ENCODE measurements around the gene RER1.

Gene RER1

DNA sequence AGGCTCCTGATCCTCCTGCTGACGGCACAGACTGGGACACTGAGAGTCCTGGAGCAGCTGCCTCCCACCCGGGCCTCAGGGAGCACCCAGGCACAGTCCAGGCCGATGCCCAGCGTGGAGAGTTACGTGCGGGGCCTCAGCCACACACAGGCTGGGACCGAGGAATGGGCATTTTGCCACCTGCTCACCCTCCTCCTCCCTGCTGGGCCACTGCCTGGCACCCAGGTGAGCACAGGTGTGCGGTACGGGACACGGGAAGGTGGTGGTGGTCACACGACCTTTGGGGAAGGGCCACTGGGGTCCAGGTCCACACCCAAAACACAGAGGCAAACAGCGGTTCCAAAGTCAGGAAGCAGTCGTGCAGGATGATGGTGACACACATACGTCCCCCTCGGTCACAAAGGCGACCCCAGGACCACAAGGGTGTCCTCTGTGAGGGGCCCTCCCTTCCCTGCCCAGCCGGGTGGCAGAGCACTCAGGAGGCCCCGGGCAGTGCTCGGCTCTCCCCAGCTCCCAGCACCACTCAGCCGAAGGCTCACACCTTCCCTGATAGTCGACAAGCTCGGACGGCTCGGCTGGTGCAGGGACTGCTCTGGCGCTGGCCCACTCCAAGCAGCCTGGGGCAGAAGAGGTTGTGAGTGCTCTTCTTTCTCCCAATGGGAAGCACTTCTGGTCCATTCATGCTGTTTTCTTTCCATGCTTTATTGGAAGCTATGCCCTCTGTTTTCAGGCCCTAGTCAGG lies 14.5 kb upstream of the RER1 start:
- DNase-seq, result no peak

DNA sequence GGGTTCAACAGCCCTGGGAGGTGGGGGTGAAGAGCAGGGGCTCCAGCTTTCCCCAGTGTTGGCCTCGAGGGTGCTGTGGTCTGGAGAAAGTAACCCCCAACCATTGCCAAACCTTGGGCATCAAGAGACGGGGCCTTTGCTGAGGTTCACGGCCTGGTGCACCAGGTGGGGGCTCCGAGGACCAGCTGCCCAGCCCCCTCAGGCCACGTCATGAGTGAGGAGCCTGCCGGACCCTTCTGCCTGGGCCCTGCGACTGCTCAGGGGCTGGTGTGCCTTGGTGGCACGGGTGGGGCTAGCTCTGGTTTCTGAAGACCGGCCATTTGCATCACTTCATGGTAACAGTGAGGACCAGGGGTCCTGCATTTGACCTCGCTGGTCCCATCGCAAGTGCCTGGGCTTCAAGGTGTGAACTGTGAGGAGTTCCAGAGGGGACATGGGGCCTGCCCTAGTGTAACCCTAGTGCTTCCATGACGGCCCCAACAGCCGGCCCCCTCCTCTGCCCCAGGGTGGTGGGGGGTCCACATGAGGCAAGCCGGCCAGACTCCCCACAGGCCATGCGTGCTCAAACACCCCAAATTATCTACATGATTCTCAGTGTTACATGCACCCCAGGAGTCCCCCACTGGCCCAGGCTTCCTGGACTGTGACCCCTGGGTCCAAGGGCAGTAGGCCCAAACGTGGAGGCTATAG lies 13.7 kb upstream of the RER1 start:
- no peak for DNase-seq

DNA sequence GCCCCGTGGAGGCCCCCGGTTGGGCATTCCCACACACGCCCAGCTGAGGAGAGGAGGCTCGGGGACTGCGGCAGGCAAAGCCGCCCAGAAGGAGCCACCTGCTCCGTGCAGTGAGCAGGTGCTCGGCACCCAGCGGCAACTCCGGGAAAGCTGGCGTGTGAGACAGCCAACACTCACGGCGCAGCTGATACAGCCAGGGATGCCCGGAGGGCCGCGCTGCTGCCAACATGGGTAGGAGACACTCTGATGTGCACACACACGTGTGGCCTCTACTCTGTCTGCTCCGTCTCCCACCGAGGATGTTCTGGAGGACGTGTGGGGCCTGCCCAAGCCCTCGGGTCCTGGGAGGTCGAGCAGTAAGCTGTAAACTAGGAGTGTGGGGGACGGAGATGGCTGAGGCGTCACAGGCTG lies 13.2 kb upstream of the RER1 start:
- DNase-seq, result no peak

DNA sequence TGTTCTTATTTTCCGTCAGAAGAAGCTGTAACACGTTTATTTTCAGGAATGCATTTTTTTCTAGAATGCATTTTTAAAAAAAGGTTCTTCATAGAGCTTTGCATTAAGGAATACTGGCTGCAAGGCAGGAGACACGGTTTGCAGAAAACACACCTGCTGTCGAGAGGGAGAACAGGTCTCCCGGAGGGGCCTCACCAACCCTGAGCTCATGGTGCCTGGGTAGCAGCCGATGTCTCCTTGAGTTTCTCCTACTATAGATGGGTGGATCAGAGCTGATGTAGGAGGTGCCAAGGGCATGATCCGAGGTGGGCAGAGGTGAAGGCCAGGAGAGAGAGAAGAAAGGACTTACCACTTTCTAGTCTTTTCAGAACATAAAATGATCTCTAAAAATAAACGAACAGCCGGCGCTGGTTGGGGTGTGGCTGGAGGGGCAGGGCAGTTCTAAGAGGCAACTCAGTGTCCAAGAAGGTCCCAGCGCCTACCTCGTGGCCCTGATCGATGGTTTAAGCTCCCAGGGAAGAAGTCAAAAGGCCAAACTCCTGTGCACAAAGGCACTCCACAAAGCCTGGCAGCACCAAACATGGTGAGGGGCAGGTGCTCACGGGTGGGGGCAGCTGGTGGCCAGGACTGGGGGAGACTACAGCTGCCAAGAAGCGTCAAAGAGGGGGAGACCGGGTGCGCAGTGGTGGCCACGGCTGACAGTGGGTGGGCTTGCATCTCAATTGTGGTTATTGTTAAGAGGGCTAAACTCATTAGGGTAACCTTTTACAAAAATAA lies 12.5 kb upstream of the RER1 start:
- DNase-seq, result no peak

DNA sequence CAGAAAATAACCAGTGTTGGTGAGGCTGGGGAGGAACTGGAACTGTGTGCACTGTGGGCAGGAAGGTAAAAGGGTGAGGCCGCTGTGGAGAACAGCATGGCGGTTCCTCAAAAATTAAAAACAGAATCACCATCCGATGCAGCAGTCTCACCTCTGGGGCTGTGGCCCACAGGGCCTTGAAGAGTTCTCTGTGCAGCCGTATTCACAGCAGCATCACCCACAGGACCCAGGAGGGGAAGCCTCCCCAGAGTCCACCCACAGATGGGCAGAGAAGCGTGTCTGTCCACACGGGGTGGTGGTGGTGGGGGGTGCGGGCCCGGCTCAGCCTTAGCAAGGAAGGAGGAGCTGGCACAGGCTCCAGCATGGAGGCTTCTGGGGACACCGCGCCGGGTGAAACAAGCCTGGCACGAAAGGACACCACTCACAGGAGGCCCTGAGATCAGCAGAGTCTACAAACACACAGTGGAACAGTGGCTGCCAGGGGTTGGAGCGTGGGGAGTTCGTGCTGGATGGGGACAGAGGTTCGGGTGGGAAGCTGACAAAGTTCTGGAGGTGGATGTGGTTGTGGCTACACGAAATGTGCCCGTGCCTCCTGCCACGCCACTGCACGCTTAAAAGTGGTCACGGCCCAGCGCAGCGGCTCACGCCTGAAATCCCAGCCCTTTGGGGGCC lies 11.8 kb upstream of the RER1 start:
- DNase-seq, result no peak

DNA sequence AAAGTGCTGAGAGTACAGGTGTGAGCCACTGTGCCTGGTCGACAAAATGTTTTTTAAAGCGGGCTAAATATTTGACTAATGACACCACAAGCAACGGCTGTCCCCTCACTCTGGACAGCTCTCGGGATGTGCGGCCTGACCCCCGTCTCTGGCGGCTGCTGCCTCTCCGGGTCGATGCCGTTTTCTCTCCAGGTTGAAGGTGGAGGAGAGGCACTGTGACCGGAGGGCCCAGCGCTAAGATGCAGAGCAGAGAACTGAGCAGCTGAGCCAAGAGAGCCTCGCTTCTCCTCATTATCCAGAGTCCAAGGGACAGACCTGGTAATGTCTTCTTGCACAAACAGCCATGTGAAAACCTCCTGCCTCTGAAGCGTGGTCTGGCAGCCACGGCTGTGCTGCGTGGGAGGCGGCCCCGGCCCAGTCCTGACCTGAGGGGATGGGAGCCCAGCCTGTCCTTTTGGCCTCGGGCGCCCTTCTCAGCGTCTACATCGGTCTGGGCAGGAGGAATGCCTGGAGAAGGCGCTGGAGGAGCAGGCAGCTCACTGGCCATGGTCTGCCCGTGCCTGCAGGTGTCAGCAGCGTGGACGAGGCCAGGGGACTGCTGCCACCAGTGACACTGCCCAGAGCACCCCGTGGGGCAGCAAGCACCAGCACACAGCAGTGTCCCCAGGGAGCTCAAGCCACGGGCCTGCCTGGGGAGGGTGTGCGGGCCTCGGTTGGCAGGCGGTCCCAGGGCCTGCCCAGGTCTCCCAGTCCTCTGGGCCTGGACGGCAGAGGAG lies 10.6 kb upstream of the RER1 start:
- DNase-seq, result no peak

DNA sequence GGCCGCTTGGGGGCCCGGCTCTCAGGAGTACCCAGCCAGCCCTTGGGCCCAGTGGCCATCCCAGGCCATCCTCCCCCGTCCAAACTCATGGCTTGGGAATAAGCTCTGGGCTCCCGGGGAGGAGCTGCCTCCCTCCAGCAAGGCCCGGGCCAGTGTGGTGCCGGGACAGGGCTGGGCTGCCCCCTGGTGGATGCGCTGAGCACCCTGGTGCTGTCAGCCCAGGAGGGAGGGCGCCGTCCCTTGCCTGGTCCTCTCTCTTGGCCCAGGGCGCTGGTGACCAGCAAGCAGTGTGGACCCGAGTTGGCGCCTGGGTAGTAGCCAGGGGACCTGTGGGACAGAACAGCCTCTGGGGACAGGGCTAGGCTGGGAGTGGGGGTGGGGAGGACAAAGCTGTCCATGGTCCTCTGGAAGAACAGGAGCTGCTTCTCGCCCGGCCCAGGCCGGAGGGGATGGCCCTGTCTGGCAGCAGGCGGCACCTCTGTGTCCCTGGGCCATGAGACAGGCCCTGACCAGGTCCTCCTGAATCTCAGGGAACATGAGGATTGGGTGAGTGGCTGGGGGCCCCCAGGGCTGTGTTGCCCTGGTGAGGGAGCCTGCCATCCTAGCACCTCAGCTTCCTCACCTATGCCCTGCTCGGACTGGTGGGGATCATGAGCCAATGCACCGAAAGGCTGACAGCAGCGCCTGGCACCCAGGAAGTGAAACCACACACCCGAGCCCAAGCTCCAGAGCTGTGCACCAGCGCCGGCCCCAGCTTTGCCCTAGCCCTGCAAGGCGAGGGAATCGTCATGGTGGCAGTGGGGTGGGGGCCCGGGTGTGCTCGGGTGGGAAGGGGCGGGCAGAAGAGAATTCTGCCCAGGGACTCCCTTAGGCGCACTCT lies 9.7 kb upstream of the RER1 start:
- DNase-seq, result no peak

DNA sequence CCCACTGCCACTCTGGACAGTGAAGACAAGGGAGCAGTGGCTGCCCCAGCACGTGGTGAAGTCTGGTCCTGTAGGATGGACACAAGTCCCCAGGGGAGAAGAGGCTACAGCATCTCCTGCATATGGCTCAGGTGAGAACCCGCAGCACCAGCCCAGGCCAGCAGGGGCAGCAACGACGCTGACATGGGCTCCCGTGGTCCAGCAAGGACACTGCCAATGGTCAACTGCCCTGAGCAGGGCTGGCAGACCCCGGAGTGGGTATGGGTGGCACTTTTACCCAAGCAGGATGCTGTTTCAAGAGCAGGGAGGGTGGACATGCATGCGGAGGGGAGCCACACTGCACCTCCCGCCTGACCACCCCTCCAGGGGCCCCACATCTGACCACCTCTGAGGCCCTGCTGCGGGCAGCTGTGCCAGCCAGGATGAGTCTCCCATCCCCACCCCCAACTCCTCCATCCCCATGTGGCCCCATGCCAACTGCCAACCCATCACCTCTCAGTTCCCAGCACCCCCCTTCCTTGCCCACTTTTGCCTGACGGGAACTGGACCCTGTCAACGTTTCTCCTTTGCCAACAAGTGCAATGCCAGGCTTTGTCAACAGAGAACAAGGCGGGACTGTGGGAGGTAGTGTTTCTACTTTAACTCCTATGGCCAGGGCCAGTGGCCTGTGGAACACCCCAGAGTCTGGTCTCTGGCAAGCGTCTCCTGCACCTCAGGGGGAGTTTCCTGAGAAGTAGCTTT lies 8.8 kb upstream of the RER1 start:
- peak in 1 of 2 experiments; percentile 46 for DNase-seq

DNA sequence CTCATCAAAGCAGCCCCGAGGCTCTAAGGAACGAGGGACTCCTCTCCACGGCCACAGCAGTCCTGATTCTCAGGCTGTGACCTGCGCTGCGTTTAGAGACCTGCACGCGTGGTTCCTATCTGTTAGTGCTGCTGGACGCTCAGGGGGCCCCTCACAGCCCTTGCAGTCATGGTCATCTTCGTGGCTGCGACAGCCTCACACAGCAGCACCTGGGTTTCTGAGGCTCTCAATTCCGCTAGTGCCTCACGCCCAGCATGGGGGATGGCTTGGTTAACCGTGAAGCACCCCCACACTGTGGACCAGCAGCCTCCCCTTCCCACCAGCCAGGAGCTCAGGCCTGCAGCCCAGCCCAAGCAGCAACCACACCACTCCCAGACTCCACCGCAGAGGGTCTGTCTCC lies 8.1 kb upstream of the RER1 start:
- DNase-seq, result no peak

DNA sequence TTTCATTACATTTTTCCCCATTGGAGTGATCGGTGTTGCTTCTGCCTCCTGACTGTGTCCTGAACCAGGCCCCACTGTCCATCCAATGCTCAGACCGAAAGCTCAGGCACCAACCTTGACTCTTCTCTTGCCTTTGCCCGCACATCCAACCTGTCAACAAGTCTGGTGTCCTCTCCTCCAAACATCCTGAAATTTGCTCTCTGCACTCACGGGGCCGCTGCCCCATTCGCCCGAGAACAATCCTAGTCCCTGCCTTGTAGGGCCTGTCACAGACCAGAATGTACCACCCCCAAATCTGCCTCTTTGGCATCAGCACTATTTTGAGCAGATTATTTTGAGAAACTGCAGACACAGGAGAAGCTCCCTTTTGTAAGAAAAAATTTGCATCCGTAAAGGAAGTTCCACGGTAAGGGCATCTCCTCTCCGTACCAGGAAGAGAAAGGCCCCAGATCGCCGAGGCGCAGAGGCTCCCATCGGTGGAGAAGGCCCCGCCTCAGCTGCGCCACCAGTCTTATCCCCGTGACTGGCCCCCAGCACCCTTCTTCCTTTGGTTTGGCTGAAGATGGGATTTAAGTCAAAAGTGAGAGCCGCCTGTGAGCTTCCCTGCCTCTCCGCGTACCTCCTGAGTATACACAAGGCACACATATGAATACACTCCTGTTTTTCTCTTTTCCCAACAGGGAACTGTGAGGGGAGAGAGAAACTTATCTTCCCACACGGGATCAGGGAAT lies 7.3 kb upstream of the RER1 start:
- no peak for DNase-seq

DNA sequence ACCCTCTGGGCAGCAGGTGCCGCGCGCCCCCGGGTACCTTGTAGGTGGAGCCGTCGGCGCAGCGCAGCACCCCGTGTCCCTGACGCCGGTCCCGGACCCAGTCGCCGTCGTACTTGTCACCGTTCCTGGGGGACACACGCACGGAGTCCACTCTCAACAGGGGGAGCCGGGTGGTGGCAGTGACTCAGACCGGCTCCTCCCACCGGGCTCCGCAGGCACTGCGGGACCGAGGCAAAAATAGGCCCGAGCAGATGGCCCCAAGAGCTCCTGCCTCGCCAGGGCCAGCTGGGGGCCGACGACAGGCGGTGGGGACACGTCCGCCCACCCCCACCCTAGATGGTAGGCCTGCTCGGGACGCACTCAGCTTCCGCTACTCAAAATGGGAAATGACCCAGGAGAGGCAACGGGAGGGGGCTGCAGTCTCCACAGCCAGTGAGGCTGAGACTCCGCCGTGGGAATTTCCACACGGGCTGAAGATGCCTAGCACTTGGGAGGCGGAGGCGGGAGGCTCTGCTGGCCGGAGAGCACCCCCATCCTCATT lies 6.6 kb upstream of the RER1 start:
- DNase-seq, result peak in 1 of 2 experiments; percentile 46

DNA sequence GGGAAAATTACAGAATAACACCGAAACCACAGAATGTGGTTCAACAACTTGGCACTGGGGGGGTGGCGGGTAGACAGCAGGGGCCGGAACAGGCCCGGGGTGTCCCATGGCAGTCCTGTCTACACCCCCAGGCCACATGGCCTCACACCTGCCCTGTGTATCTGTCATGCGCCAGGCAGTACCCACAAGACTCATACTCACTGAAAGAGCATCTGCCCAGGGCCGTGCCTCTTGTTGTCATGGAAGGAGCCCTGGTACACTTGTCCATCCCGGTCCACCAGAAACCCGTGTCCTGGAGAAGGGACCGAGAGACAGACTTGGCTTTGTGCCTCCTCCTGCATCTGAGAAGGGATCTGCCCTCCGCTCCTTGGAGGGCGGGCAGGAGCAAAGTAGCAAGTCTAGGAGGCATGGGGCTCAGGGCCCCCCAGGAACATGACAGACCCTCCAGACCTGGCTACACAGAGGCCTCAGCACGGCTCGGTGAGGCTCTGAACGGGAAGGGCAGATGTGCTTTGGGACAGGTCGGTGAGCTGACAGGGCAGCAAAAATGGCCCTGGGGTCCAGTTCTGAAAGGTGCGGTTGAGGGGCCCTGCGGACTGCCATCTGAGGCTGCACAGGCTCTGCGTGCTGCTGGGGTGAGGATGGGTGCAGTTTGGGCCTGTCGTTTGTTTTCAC lies 5.9 kb upstream of the RER1 start:
- DNase-seq, result peak in 1 of 2 experiments; percentile 28

DNA sequence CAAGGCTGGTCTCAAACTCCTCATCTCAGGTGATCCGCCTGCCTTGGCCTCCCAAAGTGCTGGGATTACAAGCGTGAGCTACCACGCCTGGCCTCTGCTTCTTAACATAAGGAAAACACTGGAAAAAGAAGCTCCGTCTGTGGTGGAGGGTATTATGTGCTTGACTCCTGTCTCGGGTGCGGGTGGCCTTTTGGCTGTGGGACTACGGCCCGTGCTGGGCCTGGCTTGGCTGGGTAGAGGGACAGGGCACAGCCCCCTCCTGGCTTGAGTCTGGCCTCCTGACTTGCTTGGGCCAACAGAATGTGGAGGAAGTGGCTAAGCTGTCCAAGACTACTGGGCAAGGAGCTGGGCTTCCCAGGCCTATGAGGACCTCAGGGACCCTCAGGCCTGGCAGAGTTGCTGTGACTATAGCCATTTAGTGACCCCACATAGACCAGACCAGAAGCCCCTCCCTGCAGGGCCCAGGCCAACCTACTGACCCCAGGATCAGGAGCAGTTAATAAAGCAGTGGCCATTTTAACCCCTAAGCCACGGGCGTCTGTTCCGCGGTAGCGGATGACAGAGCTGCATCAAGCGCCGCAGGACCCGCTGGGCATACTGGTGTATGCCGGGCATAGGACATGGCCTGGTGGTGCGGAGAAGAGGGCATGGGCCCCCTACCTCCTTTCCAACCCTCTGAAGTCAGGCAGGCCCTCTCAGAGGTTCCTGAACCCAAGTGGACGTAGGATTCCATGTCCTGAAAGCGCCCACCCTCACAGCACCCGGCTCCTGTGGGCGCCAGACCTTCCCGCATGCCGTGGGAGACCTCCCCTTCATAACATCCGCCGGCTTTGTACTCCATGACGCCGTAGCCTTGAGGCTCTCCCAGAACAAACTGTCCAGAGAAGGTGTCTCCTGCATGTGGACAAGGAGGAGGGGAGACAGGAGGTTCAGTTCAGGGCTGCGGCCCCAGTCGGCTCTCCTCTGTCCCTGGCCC lies 4.7 kb upstream of the RER1 start:
- no peak for DNase-seq

DNA sequence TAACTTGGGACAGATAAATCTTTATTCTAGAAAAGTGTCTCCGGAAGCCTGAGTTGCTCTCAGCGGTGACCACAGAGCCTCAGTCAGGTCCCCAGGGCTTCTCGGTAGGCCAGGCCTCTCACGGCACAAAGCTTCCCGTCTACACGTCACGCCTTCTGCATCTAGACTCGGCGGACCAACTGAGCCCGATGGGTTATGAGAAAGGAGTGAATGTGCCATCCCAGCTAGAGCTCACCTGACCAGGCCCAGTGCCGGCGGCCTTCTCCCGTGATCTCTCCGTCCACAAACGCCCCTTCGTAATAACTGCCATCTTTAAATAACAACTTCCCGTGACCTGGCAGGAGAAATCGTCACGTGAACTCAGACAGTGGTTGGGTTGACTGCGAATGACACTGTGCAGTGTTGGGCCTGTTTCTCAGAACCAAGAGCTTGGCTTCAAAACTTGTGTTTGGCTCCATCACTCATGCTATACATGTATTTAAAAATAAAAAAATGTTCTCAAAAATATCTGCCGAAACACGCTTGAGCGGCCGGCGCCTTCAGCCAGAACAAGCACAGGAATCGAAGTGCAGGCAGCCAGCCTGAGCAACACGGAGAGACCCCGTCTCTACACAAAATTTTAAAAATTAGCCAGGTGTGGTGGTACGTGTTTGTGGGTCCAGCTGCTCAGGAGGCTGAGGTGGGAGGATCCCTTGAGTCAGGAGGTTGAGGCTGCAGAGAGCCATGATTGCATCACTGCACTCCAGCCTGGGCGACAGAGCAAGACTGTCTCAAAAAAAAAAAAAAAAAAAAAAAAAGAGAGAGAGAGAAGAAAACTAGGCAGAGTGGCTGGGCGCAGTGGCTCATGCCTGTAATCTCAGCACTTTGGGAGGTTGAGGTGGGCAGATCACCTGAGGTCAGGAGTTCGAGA lies 3.4 kb upstream of the RER1 start:
- DNase-seq, result no peak

DNA sequence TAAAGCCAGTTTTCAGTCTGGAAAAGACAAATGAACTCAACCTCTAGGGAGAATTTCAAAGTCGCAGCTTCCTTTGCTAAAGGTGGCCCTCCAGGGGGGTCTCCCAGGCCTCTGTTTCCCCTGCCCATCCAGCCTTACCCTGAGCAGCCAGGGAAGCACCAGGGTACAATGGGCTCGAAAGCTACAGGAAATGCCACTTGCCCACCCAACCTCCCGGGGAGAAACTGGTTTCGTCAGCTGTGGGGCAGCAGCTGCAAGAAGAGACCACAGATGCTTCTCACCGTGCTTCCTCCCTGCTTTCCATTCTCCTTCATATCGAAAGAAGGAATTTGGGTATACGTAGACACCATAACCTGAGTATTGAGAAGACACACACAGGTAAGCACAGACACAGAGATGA lies 2.0 kb upstream of the RER1 start:
- DNase-seq, result no peak

DNA sequence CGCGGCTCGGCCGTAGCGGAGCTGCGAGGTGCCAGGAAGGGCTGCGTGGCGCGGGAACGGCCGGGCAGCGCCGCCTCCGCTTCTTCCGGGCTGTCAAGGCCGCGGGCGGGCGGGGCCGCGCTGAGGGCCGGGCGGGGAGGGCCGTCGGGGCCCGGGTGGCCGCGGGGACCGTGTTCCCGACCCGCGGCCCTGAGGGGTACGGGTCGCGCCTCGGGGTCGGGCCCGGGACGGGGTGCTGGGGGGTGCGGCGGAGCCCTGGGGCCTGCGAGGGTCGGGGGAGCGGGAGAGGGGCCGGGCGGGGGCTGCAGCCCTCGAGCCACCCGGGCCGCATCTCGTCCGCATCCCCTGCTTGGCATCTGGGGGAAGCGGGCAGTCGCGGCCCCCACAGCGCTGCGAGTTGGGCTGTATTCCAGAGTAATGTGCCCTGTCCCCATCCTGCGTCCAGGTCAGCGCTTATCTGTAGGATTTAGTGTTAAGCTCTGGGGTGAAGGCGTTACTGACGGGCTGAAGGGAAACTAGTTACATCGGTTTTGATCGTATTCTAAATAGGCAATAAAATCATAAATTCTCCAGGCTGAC lies 379 bp downstream of the RER1 start:
- DNase-seq, result no peak
